Measurements from ENCODE around the gene MED4. TPM values are rescaled to one million over a fixed set of nuclear protein-coding genes. Genes with fewer than 3 reads are reported as not detected.

The MED4 gene
- total RNA-seq, 1 donor, result 26.1 TPM

DNA sequence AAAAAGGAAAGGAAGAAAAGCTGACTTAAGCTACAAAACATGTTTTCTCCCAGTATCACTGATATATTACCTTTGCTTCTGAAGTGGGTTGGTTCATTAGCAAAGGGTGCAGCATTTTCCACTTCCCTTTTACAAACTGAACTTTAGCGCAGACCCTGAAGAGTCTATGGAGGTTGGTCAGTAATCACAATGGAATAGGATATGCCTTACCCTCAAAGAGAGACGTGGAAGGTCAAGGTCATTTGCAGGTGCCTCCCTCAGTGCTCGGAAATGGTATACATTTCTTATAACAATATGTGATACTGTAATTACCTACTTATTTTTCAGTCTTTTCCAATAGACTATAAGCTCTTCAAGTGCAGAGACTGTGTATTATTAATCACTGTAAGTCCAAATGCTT, 21.9 kb upstream of the MED4 start:
- Histone ChIP-seq H3K36me3 (ENCODE audit: insufficient read depth, low read length) (no peaks in the 10 kb centered on the region), H3K27me3 (ENCODE audit: insufficient read depth, low read length) (no peaks in the 10 kb centered on the region), H2AFZ (ENCODE audit: low read length) (no peak overlapping the region), H3K4me1 (ENCODE audit: insufficient read depth, low read length) (no peaks in the 10 kb centered on the region), H3K9me3 (ENCODE audit: low read depth, low read length) (no peaks in the 10 kb centered on the region), H4K20me1 (ENCODE audit: insufficient read depth, low read length) (no peaks in the 10 kb centered on the region), H3K4me3 (ENCODE audit: insufficient read depth, low read length) (no peak overlapping the region), H3K4me2 (ENCODE audit: insufficient read depth, low read length) (no peak overlapping the region), H3K79me2 (ENCODE audit: insufficient read depth, low read length) (no peaks in the 10 kb centered on the region), H3K27ac (ENCODE audit: low read depth, low read length) (no peak overlapping the region)
- TF ChIP-seq CTCF (IDR thresholded peaks at IDR 0.05; ENCODE audit: extremely low read depth, low read depth, low read length), result no peak
- DNase-seq (ENCODE audit: insufficient read length, low spot score, missing footprints), result no peak

GRCh38 chr13:48113756-48114130, 18.8 kb upstream of the MED4 start:
- H2AFZ ChIP-seq (ENCODE audit: low read length), result no peak overlapping the region
- no peak overlapping the region for H3K4me2 ChIP-seq (ENCODE audit: insufficient read depth, low read length)
- H3K36me3 ChIP-seq (ENCODE audit: insufficient read depth, low read length), result no peaks in the 10 kb centered on the region

DNA sequence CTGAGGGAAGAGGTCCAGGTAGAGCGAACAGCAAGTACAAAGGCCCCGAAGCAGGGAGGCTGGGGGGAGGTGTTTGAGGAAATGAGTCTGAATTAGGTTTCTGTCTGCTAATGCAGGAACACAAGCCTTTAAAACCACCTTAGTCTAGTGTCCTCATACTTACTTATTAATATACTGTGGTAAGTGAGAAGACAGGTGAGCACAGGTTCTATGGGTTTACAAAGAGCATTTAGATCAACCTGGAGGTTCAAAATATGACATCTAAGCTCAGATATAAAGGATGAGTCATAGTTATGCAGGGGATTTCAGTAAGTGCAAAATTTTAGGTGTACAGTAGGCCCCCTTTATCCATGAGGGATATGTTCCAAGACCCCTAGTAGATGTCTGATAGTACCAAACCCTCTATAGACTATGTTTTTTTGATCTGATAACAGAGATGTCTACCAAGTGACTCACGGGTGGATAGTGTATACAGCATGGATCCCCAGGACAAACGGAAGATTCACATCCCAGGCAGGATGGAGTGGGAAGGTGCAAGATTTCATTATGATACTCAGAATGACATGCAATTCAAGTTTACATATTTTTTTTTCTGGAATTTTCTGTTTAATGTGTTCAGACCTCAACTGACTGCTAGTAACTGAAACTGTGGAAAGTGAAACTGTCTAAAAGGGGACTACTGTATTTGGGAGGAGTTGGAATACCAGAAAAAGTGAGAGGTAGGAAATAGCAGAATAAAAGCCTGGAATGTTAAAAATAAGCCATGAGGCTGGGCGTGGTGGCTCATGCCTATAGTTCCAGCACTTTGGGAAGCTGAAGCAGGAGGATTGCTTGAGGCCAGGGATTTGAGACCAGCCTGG, 18.2 kb upstream of the MED4 start:
- no peak overlapping the region for H2AFZ ChIP-seq (ENCODE audit: low read length)
- H3K9me3 ChIP-seq (ENCODE audit: low read depth, low read length), result no peaks in the 10 kb centered on the region
- peaks cover 14% of the 10 kb centered on the region for H3K4me1 ChIP-seq (ENCODE audit: insufficient read depth, low read length)
- no peaks in the 10 kb centered on the region for H3K27me3 ChIP-seq (ENCODE audit: insufficient read depth, low read length)
- no peak for TF ChIP-seq CTCF (IDR thresholded peaks at IDR 0.05; ENCODE audit: extremely low read depth, low read depth, low read length)
- H3K36me3 ChIP-seq (ENCODE audit: insufficient read depth, low read length), result no peaks in the 10 kb centered on the region
- H3K79me2 ChIP-seq (ENCODE audit: insufficient read depth, low read length), result no peaks in the 10 kb centered on the region
- no peak for DNase-seq (ENCODE audit: insufficient read length, low spot score, missing footprints)
- H3K27ac ChIP-seq (ENCODE audit: low read depth, low read length), result no peak overlapping the region
- H4K20me1 ChIP-seq (ENCODE audit: insufficient read depth, low read length), result no peaks in the 10 kb centered on the region
- no peak overlapping the region for H3K4me2 ChIP-seq (ENCODE audit: insufficient read depth, low read length)
- H3K4me3 ChIP-seq (ENCODE audit: insufficient read depth, low read length), result no peak overlapping the region

More at GRCh38 chr13:48113756-48114130, 18.8 kb upstream of the MED4 start:
- Histone ChIP-seq H3K9me3 (ENCODE audit: low read depth, low read length) (no peaks in the 10 kb centered on the region), H3K4me1 (ENCODE audit: insufficient read depth, low read length) (peaks cover 14% of the 10 kb centered on the region), H3K79me2 (ENCODE audit: insufficient read depth, low read length) (no peaks in the 10 kb centered on the region), H3K27me3 (ENCODE audit: insufficient read depth, low read length) (no peaks in the 10 kb centered on the region), H3K27ac (ENCODE audit: low read depth, low read length) (no peak overlapping the region), H3K4me3 (ENCODE audit: insufficient read depth, low read length) (no peak overlapping the region), H4K20me1 (ENCODE audit: insufficient read depth, low read length) (no peaks in the 10 kb centered on the region)
- no peak for TF ChIP-seq CTCF (IDR thresholded peaks at IDR 0.05; ENCODE audit: extremely low read depth, low read depth, low read length)
- DNase-seq (ENCODE audit: insufficient read length, low spot score, missing footprints), result no peak

DNA sequence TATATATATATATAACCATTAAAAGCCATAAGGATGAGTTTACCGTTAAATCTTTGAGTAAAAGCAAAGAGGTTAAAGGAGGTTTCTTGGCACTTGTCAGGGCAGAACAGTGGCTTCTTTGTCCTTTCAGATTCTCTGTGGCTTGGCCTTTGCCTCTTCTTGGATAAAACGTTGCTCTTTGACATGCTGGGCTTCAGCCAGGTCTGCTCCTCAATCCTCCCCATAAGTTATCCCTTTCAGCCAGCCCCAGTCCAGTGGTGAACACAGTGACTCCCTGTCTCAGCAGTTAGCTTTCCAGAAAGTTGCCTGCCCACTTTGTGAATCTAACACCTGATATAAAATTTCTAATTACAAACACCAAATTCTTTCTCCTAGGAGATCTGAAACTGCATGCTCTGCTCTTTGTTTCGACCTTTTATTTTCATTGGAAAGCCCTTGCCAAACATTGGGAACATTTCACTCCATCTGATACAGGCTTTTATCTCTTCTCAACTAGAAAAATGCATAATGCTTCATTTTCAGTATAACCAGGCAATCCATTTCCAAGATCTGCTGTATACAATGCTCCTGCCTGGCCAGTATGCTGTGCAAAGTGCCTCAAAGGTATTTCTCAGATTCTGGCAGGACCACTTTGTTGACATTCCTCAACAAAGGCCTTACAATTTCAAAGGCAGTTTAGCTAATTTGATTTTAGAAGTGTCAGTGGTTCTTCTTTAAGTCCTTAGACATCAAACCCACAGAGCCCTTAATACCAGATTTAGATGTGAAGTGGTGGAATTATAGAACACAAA, 16.2 kb upstream of the MED4 start:
- Histone ChIP-seq H3K9me3 (ENCODE audit: low read depth, low read length) (no peaks in the 10 kb centered on the region), H3K4me3 (ENCODE audit: insufficient read depth, low read length) (no peak overlapping the region), H3K27me3 (ENCODE audit: insufficient read depth, low read length) (no peaks in the 10 kb centered on the region), H2AFZ (ENCODE audit: low read length) (peak overlapping the region; percentile 3), H3K4me1 (ENCODE audit: insufficient read depth, low read length) (peaks cover 14% of the 10 kb centered on the region), H3K4me2 (ENCODE audit: insufficient read depth, low read length) (no peak overlapping the region), H4K20me1 (ENCODE audit: insufficient read depth, low read length) (no peaks in the 10 kb centered on the region), H3K79me2 (ENCODE audit: insufficient read depth, low read length) (no peaks in the 10 kb centered on the region), H3K36me3 (ENCODE audit: insufficient read depth, low read length) (no peaks in the 10 kb centered on the region), H3K27ac (ENCODE audit: low read depth, low read length) (no peak overlapping the region)
- no peak for DNase-seq (ENCODE audit: insufficient read length, low spot score, missing footprints)
- no peak for TF ChIP-seq CTCF (IDR thresholded peaks at IDR 0.05; ENCODE audit: extremely low read depth, low read depth, low read length)

All from osteoblast (primary cell).